Measurements from ENCODE around the gene GPATCH2L.

Gene GPATCH2L

DNA sequence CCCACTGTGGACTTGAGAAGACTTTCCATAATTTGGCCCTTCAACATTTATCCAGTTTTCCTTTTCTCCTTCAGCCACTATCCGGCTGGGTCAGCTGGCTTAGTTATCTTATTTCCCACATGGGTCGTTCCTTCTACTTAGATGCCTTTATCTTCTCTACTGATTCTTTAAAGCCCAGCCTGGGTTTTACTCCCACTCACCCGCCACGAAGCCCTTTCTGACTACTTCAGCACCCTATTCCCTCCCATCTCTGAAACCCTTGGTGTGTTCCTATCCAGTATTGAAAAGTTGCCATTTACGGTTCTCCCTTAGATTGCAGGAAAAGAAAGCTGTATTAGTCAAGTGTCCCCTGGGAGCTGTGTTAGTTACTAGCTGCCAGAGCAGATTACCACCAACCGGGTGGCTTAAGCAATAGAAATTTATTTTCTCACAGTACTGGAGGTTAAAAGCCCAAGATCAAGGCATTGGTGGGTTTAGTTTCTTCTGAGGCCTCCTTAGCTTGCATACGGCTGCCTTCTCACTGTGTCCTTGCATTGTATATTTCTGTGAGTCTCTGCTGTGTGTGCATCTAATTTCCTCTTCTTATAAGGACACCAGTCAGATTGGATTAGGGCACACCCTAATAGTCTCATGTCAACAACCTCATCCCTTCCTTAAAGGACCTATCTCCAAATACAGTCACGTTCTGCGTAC lies 105.5 kb downstream of the GPATCH2L start:
- POLR2A ChIA-PET (ENCODE audit: low non-redundant PET), result no interaction called here
- no peak for DNase-seq (ENCODE audit: low spot score)
- TF ChIP-seq, protein P1, sequence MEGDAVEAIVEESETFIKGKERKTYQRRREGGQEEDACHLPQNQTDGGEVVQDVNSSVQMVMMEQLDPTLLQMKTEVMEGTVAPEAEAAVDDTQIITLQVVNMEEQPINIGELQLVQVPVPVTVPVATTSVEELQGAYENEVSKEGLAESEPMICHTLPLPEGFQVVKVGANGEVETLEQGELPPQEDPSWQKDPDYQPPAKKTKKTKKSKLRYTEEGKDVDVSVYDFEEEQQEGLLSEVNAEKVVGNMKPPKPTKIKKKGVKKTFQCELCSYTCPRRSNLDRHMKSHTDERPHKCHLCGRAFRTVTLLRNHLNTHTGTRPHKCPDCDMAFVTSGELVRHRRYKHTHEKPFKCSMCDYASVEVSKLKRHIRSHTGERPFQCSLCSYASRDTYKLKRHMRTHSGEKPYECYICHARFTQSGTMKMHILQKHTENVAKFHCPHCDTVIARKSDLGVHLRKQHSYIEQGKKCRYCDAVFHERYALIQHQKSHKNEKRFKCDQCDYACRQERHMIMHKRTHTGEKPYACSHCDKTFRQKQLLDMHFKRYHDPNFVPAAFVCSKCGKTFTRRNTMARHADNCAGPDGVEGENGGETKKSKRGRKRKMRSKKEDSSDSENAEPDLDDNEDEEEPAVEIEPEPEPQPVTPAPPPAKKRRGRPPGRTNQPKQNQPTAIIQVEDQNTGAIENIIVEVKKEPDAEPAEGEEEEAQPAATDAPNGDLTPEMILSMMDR (conservative IDR thresholded peaks at IDR 0.05; ENCODE audit: low read depth), result no peak
- H3K27ac ChIP-seq, result no peak overlapping the region
- CTCF ChIA-PET, result no interaction called here

DNA sequence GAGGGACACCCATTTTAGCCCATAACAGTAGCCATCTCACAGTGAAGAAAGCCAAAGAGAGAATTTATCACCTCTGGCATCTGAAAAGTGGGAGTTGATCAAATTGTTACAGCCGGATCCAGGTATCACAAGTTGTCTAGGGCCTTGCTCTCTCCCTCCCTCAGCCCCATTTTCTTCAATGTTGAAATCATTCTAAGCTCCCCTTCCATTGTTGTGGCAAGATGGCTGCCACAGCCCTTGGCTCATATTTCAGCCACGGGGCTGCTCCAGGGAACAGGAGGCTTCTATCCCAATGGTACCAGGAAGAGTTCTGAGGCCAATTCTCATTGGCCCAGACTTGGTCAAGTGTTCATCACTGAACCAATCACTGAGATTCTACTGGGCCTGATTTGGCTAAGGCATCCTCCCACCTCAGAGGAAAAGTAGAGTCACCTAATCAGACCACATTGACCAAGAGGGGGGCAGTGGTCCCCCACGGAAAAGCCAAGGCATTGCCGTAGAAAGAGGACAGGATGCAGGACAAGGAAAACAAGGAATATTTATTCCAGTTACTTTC lies 106.2 kb downstream of the GPATCH2L start:
- H3K27ac ChIP-seq, result no peak overlapping the region
- ChIA-PET POLR2A (ENCODE audit: low non-redundant PET) (no interaction called here), CTCF (no interaction called here)
- TF ChIP-seq, protein P1 (conservative IDR thresholded peaks at IDR 0.05; ENCODE audit: low read depth), result no peak
- DNase-seq (ENCODE audit: low spot score), result no peak

DNA sequence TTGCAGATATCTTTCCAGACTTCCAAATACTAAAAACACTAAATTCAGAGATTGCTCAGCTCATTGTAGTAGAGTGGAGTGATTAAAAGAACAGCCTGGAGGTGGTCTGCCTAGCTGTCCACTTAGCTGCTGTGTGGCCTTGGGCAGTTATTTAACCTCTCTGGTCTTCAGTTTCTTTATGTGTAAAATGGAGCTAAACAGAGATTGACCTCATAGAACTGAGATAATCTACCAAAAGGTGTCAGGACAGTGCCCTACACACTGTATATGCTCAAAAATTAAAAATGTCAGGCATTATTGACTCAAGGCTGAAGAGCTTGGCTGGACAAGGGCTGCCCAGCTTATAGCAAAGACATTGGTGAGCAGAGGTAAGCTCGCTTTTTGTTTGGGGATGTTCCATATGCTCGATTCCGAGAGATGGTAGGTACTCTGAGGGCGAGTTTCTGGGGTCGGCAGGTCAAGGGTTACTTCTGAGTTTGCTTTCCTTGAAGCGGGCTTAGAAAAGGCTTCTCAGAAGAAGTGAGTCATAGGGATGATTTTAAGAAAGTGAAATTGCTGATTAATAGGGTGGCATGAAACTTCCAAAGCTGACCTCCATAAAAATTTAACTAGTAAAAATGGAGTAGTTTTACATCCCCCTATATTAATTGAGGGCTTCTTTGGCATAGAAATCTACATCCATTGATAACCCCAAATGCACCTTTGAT lies 107.5 kb downstream of the GPATCH2L start:
- CTCF ChIA-PET, result interaction anchor here (0.8 kb wide), 1 partner anchor 128 kb away, joined by 3 read pairs; no protein-coding TSS in a partner anchor
- TF ChIP-seq, protein P1 (conservative IDR thresholded peaks at IDR 0.05; ENCODE audit: low read depth), result no peak
- POLR2A ChIA-PET (ENCODE audit: low non-redundant PET), result no interaction called here
- no peak for DNase-seq (ENCODE audit: low spot score)
- H3K27ac ChIP-seq, result no peak overlapping the region

DNA sequence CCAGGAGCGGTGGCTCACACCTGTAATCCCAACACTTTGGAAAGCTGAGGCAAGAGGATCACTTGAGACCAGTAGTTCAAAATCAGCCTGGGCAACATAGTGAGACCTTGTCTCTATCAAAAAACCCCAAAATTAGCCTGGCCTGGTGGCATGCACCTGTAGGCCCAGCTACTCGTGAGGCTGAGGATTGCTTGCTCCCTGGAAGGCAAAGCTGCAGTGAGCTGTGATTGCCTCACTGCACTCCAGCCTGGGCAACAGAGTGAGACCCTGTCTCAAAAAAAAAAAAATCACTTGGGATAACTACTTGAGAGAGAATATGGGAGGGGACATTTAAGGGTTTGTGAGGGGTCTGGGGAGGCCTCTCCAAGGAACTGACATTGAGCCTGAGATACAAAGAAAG lies 109.0 kb downstream of the GPATCH2L start:
- POLR2A ChIA-PET (ENCODE audit: low non-redundant PET), result no interaction called here
- CTCF ChIA-PET, result interaction anchor here (0.6 kb wide), 1 partner anchor 285 kb away, joined by 3 read pairs; no protein-coding TSS in a partner anchor
- TF ChIP-seq, protein P1 (conservative IDR thresholded peaks at IDR 0.05; ENCODE audit: low read depth), result no peak
- DNase-seq (ENCODE audit: low spot score), result no peak
- no peak overlapping the region for H3K27ac ChIP-seq

DNA sequence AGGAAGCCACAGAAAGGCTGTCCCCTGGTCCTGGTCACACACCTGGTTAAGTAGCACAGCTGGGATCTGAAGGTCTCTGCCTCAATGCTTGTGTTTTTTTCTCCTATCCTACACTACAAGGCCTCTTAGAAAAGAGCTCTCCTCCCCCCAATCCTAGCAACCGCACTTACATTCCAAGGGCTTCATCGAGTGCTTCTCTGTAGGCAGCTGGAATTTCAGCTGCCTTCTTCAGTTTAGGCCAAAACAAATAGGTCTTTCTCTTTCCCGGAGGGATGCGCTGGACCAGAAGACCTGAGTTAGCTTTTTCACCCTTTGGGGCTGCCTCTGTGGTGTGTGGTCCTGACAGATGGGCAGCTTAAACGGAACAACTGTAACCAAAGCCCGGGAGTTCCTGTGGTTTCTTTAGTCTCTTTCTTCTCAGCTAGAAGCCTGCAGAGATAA lies 109.7 kb downstream of the GPATCH2L start:
- CTCF ChIA-PET, result no interaction called here
- POLR2A ChIA-PET (ENCODE audit: low non-redundant PET), result no interaction called here
- H3K27ac ChIP-seq, result no peak overlapping the region
- TF ChIP-seq, protein P1 (conservative IDR thresholded peaks at IDR 0.05; ENCODE audit: low read depth), result no peak
- no peak for DNase-seq (ENCODE audit: low spot score)

DNA sequence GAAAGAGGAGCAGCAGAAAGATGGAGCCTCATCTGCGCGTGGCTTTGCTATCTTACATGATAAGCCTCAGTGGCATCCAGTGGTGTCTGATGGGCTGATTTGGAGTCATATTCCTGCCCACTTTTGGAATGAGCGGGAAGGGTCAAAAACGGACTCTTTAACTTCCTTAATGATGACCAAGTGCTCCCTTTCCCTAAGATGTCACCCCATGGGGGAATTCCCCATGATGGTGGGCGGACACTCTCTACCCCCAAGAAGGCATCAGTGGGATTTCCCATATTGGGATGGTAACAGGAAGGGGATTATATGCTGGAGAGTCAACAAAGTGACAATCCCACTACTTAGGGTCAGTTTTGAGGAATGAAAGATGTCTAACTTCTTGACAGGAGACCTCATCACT lies 110.9 kb downstream of the GPATCH2L start:
- CTCF ChIA-PET, result no interaction called here

More for the DNA sequence above, 110.9 kb downstream of the GPATCH2L start:
- POLR2A ChIA-PET (ENCODE audit: low non-redundant PET), result no interaction called here
- DNase-seq (ENCODE audit: low spot score), result no peak
- H3K27ac ChIP-seq, result no peak overlapping the region
- TF ChIP-seq, protein P1 (conservative IDR thresholded peaks at IDR 0.05; ENCODE audit: low read depth), result no peak
